HEK293T (cell line): ENCODE data around the gene BASP1.
"Not testable (repeated sequence)": the region's sequence is repeated elsewhere in the genome, so short reads cannot be mapped to it uniquely, and the experiment has no call there.

ENCODE experiments used
- ARNT ChIP-seq: fragments of 450-650 bp; IDR thresholded peaks from 2 replicates; pipeline ENCODE4 v1.6.1; 2017; ENCODE audit warnings: mild to moderate bottlenecking
- BHLHE40 ChIP-seq: fragments of 450-650 bp; IDR thresholded peaks from 2 replicates; pipeline ENCODE4 v1.6.1; 2016; ENCODE audit warnings: mild to moderate bottlenecking, moderate library complexity, borderline replicate concordance
- CTBP1 ChIP-seq: fragments of 450-650 bp; IDR thresholded peaks from 2 replicates; pipeline ENCODE4 v1.6.1; 2016; ENCODE audit warnings: borderline replicate concordance
- FOXM1 ChIP-seq: fragments of 450-650 bp; IDR thresholded peaks from 2 replicates; pipeline ENCODE4 v1.6.1; 2017; ENCODE audit warnings: mild to moderate bottlenecking, borderline replicate concordance
- LEF1 ChIP-seq: fragments of 450-650 bp; IDR thresholded peaks from 2 replicates; pipeline ENCODE4 v1.6.1; 2017; ENCODE audit warnings: mild to moderate bottlenecking, borderline replicate concordance
- NFRKB ChIP-seq: fragments of 450-650 bp; IDR thresholded peaks from 2 replicates; pipeline ENCODE4 v1.6.1; 2016; ENCODE audit warnings: mild to moderate bottlenecking, moderate library complexity
- PKNOX1 ChIP-seq: fragments of 450-650 bp; IDR thresholded peaks from 2 replicates; pipeline ENCODE4 v1.6.1; 2016
- SP1 ChIP-seq: fragments of 450-650 bp; IDR thresholded peaks from 2 replicates; pipeline ENCODE4 v1.6.1; 2017
- SUZ12 ChIP-seq: fragments of 450-650 bp; IDR thresholded peaks from 2 replicates; pipeline ENCODE4 v1.6.1; 2016; ENCODE audit warnings: mild to moderate bottlenecking
- TARDBP ChIP-seq: fragments of 450-650 bp; IDR thresholded peaks from 2 replicates; pipeline ENCODE4 v1.6.1; 2016

- not testable (repeated sequence) for TF ChIP-seq FOXM1, BHLHE40, TARDBP, SP1, LEF1, CTBP1, SUZ12, PKNOX1, ARNT, NFRKB
Observed at GRCh38 chr5:17307440-17307839, 90.0 kb downstream of the BASP1 start.
